HG02588 (cell line): ENCODE results near the gene PLA2G12B.
"Not testable (repeated sequence)": the region's sequence is repeated elsewhere in the genome, so short reads cannot be mapped to it uniquely, and the experiment has no call there.

Experiments used
- ATAC-seq: cut with Tn5 transposase; IDR thresholded peaks from one replicate; pipeline ENCODE4 v1.9.1; 2021; ENCODE audit warnings: mild to moderate bottlenecking, moderate library complexity; ENCODE audit not compliant: unreplicated experiment

PLA2G12B gene

DNA sequence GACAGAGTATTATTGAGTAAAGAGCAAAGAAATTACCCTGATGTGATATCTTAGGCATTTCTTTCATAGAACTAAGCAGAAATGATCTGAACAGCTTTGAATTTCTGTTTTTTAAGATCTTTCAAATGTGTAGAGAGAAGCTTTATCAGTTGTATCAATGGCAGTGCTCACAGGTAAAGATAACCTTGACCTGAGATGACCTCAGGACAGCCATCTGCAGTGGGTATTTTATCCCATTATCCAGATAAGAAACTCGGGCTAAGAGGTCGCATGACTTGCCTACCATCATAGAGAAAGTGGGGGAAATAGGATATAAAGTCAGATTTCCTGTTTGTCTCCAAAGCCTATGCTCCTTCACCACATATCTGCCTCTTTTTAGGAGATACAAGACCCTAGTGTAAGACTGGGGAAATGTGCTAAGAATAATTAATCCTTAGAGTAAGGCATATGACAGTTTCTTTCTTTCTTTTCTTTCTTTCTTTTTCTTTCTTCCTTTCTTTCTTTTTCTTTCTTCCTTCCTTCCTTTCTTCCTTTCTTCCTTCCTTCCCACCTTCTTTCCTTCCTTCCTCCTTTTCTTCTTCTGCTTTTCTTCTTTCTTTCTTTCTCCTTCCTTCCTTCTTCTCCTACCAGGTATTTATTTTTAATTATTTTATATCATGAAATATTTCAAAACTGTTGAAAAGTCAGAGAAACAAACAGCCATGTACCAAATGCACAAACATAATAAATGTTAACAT, 10.9 kb downstream of the PLA2G12B start:
- ATAC-seq, result no peak

DNA sequence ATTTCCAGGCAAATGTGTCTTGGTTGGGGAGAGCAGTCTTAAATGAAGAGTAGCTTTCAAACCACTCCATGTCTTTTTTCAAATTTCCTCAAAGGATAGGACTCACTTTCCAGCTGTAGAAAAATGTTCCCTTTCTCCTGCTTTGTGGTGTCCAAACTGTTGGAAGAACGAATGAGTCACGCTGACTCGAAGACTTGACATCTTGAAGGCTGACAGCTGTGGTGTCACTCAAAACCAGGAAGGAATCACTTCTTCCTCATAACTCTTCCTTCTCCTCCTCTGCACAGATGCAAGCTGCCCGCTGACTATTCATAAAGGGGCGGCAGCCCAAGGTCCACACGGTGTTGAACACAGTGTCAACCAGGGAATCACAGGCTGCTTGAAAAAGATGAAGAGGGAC, 19.2 kb downstream of the PLA2G12B start:
- no peak for ATAC-seq

- no peak for ATAC-seq
These were observed 22.2 kb downstream of the PLA2G12B start for GRCh38 chr10:72932259-72933015.

GRCh38 chr10:72930276-72930675, 24.3 kb downstream of the PLA2G12B start:
- ATAC-seq, result no peak

DNA sequence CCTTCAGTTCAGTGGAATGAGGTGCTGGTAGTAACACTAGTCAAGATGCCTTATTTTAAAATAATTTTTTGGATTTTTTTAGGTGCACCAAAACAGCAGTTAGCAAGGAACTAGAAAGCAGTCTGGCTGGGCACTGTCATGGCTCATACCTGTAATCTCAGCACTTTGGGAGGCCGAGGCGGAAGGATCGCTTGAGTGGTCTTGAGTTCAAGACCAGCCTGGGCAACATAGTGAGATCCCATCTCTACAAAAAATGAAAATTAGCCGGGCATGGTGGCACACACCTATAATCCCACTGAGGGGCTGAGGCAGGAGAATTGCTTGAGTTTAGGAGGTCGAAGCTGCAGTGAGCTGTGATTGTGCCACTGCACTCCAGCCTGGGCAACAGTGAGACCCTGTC, 25.8 kb downstream of the PLA2G12B start:
- no peak for ATAC-seq

DNA sequence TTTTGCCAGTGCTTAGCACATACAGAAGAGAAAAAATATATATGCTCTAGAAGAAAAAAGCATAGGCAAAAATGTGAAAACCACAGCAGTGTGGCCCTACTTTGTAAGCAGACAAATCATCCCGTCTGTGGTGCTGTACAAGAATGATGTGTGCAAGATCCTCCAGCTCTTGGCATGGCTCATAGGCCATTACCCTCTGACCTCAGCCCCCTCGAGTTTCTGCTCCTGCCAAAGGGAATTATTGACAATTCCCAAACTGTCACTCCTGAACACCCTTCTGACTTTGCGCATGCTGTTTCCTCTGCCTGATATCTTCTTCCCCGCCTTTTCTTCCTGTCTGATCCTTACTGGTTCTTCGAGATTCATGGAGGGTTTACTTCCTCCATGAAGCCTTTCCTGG, 27.1 kb downstream of the PLA2G12B start:
- ATAC-seq, result no peak

GRCh38 chr10:72925951-72926465, 28.6 kb downstream of the PLA2G12B start:
- no peak for ATAC-seq

GRCh38 chr10:72924351-72924750, 30.3 kb downstream of the PLA2G12B start:
- ATAC-seq, result no peak

GRCh38 chr10:72921147-72921683, 33.4 kb downstream of the PLA2G12B start:
- ATAC-seq, result not testable (repeated sequence)

DNA sequence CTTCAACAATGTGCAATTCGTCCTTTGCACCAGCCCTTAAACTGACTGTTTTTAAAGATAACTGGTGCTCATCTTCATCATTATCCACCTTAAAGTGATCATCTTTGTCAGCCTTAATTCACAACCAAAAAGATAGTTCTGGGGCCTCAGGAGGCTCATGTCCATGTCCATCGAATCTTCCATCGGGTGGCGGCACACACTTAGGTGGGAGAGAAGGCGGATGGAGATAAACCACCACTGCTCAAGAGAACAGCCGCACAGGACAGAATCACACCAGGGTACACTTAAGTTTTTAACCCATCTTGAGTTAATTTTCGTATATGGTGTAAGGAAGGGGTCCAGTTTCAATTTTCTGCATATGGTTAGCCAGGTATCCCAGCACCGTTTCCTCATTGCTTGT, 36.3 kb downstream of the PLA2G12B start:
- no peak for ATAC-seq

GRCh38 chr10:72917803-72918332, 36.7 kb downstream of the PLA2G12B start:
- ATAC-seq, result not testable (repeated sequence)

DNA sequence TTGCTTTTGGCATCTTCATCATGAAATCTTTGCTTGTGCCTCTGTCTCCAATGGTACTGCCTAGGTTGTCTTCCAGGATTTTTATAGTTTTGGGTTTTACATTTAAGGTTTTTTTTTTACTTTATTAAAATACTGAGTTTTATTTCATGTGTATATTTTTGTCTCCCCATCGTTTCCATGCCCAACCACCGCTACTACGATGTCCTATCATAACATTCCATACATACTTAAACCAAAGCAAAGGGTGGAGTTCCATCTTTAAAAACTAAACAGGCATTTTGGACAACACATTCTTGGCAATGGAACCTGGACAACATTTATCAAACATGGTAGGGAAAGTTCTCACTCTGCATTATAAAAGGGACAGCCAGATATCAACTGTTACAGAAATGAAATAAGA, 37.4 kb downstream of the PLA2G12B start:
- not testable (repeated sequence) for ATAC-seq

GRCh38 chr10:72913287-72913686, 41.3 kb downstream of the PLA2G12B start:
- no peak for ATAC-seq

DNA sequence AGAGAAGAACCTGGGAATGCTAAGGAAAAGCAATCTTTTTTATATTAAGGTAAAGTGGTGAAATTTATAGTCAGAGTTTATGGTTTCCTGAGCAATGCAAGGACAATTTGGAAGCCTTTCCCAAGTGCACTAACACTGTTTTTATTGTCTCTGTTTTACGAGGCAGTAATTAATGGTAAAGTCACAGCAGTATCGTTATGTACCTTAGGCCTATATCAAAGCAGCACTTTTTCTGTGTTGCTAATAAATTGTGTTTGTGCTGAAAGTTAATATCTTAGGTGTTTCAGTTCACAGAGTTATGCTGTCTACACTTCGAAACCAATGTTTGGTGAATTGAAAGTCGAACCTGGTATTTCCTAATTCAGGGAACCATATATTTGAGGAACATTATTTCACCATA, 41.9 kb downstream of the PLA2G12B start:
- ATAC-seq, result no peak

DNA sequence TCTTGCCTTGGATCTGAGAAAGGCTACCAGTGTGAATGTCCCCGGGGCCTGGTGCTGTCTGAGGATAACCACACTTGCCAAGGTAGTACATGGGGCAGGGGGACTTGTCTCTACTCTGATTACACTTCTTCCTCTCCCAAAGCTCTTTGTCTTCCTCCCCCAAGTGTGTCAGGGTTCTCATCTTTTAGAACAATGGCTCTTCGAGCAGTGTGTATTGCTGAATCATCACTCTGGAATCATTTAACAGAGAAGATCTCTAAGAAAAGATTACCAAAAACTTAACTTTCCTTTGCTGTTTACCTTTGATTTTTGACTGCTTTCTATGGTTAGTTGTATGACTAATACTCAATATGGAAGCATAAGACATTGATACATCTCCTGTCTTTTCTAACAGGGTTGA, 42.8 kb downstream of the PLA2G12B start:
- ATAC-seq, result no peak

- no peak for ATAC-seq
These were observed 43.9 kb downstream of the PLA2G12B start for GRCh38 chr10:72910705-72911104.

- ATAC-seq, result no peak
These were observed 48.2 kb downstream of the PLA2G12B start for GRCh38 chr10:72906446-72906845.

DNA sequence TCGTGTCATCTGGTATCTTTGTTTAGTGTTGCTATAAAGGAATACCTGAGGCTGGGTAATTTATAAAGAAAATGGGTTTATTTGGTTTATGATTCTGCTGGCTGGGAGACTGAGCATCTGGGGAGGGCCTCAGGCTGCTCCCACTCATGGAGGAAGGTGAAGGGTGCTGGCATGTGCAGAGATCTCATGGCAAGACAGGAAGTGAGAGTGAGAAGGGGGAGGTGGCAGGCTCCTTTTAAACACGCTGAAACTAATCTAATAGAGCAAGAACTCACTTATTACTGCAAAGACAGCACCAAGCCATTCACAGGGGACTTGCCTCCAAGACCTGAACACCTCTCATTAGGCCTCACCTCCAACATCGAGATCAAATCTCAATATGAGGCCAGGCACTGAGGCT, 49.8 kb downstream of the PLA2G12B start:
- ATAC-seq, result no peak

DNA sequence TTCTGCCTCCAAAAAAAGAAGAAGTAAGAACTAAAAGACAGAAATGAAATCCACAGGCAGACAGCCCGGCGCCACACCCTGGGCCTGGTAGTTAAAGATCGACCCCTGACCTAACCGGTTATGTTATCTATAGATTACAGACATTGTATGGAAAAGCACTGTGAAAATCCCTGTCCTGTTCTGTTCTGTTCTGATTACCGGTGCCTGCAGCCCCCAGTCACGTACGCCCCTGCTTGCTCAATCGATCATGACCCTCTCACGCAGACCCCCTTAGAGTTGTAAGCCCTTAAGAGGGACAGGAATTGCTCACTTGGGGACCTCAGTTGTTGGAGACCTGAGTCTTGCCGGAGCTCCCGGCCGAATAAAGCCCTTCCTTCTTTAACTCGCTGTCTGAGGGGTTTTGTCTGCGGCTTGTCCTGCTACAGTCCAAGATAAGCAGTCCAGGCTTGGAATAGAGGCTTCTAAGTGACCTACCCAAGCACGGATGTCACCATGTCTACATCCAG, 50.6 kb downstream of the PLA2G12B start:
- ATAC-seq, result not testable (repeated sequence)

GRCh38 chr10:72899545-72899944, 55.1 kb downstream of the PLA2G12B start:
- no peak for ATAC-seq

DNA sequence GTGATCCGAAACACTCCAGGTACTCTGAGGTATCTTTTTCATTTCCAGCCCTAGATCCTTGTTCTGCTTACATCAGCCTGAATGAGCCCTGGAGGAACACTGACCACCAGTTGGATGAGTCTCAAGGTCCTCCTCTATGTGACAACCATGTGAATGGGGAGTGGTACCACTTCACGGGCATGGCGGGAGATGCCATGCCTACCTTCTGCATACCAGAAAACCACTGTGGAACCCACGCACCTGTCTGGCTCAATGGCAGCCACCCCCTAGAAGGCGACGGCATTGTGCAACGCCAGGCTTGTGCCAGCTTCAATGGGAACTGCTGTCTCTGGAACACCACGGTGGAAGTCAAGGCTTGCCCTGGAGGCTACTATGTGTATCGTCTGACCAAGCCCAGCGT, 56.0 kb downstream of the PLA2G12B start:
- ATAC-seq, result no peak
